GM19395 (cell line): Measurements from ENCODE around the gene SLC2A1.

Experiments
- ATAC-seq: cut with Tn5 transposase; IDR thresholded peaks from one replicate; pipeline ENCODE4 v1.9.1; 2021; ENCODE audit warnings: mild to moderate bottlenecking, moderate library complexity; ENCODE audit not compliant: unreplicated experiment

SLC2A1 gene

DNA sequence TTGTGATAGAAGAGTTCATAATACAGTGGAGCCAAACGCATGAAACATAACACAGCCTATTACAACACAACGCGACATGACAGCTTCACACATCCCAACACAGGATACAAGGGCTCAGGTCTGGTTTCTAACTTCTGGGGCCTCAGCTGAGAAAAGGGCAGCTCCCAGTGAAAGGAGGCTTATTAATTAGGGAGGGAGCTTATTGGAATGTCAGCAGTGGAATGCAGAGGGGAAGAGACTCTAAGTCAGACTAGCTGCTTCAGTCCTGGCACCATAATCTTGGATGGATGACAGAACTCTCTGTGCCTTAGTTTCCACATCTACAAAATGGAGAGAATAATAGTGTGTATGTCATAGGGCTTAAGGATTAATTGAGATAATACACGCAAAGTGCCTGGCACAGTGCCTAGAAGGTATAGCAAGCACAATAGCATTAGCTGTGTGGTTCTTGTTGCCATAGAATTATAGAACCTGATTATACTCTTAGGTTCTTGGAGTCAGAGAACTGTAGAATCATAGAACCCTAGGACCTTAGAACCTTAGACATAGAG lies 22.7 kb upstream of the SLC2A1 start:
- ATAC-seq: no peak

DNA sequence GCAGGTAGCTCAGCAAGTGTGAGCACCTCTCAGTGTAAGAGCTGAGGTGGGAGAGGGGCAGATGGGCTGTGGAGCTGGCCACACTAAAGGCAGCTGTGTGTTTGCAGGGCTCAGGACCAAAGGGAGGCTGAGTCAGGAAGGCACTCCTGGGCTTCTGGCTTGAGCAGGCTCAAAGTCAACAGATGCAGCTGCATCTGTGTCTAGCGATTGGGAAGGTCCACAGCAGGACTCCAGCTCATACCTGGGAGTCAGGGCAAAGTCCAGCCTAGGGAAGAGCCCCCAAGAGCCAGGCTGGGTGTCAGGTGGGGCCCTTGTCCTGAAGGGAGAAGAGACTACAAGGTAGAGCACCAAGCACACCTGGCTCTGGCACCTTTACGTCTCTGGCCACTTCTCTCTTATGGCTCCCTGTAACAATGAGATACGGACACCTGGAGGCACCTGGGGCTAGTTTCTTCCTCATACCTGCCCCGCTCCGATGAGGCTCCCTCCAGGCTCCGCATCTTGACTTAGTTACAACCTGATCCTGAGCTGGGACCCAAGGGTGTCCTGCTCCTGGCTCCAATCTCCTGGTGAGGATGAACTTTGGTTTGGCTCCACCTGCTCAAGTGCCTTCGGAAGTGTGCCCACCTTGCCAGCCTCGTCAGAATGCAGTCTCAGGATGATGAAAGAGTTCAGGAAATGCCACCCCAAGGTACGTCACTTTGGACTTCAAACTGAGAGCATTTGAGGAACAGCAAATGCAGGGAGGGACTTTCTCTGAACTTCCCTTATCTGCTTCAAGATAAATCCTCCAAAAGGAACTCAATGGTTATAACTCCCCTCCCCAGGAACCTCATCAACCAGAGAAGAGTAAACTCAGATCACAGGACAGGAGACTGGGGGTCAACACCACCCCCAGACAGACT lies 21.5 kb upstream of the SLC2A1 start:
- ATAC-seq: no peak

DNA sequence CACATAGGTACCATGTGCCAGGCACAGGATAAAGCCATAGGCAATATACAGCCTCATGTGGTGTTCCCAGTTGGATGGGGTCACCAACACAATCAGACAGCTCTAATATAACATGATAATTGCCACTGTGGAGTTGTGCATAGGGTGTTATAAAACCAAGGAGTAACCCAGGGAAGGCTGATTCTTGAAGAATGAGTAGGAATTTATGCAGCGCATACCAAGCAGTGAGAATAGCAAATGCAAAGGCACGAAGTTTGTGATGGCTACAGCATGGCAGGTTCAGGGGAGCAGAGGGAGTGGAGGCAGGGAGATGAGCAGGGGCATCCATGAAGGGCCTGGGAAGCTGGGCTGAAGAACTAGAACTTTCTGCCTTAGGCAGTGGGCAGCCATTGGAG lies 20.4 kb upstream of the SLC2A1 start:
- no peak for ATAC-seq

DNA sequence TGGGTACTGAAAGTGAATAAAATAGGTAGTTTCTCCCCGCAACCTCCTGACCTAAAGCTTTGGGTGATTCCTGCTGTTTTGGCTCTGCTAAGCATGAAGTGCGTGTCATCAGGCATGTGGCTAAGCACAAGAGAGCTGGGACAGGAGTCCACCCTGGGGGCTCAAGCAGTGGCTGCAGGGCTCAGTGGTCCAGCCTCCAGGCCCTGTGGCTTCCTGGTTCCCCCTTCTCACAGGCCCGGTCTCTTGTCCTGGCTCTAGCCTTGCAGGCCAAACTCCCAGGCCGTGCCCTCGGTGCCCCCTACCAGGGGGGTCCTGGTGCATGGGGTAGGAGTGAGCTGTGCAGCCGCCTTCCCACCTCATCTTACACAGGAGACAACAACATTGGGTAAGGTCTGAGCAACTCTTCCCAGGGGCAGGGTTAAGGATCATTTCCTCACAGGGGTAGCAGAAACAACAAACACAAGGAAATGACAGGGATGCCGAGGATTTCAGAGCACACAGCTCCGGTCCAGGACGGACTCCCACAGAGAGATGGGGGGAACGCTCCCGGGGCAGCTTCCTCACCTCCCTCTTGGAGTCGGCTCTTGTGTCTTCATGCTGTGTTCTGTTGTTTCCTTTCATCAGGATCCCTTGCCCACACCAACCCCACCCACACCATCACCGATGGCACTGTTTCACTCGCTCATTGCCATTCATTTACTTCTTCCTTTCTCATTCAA lies 19.8 kb upstream of the SLC2A1 start:
- no peak for ATAC-seq

DNA sequence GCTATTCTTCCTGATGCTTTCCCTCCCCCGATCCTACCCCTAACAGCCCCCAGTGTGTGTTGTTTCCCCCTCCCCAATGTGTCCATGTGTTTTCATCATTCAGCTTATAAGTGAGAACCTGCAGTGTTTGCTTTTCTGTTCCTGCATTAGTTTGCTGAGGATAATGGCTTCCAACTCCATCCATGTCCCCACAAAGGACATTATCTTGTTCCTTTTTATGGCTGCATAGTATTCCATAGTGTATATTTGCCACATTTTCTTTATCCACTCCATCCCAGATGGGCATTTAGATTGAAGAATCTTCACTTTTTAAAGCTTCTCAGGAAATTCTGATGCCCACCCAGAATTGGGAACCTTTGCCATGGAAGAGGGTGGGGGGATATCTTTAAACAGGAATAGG lies 19.0 kb upstream of the SLC2A1 start:
- ATAC-seq: no peak

DNA sequence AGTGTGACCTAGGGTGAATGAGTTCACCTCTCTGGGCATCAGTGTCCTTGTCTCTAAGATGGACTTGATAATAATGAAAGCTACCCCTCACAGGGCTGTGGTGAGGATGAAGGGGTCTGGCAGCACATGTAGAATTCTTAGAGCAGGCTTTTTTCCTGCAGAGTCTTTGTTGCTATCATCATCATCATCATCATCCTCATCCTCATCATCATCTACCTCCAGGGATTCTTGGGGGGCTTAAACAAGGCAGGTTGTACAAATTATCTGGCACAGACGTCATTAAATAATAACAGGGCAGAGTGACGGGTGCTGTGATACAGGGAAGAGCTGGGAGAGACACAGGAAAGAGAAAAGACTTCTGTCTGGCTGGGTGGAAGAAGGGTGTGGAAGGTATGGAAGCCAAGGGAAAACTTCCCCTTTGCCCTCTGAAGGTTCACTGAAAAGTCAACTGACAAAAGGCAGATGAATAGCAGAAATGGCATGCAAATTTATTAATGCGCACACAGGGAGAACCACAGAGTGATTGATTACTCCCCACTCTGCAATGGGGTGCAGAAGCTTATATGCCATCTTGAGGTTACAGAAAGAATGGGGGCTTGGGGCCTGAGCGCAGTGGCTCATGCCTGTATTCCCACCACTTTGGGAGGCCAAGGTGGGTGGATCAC lies 17.0 kb upstream of the SLC2A1 start:
- ATAC-seq: no peak

DNA sequence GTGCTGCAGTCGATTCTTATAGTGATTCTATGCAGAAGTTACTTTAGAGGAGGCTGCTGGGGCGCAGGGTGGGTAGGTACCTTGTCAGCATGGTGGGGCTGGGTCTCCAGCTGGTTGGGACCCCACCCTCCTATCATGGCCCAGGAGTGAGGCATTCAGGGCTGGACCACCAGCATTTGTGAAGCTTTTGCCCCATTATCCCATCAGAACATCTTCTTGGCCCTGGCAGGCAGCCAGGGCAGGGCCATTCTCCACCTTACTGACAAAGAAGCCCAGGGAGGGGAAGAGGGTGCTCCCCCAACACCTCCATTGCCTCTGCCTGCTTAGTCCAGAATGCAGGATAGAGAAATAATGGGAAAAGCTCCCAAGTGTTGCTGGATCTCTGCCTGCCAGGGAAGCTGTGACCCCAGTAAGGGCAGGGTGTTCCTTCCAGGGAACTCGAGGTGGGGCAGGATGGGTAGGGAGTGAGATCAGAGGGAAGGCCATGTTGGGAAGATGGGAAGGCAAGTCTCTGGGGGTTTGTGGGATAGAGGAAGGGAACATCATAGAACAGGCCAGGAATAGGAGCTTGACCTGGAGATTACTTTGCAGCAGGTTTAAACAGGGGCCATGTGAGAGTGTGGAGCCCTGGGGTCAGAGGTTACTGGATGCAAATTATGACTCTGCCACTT lies 16.2 kb upstream of the SLC2A1 start:
- ATAC-seq: no peak

DNA sequence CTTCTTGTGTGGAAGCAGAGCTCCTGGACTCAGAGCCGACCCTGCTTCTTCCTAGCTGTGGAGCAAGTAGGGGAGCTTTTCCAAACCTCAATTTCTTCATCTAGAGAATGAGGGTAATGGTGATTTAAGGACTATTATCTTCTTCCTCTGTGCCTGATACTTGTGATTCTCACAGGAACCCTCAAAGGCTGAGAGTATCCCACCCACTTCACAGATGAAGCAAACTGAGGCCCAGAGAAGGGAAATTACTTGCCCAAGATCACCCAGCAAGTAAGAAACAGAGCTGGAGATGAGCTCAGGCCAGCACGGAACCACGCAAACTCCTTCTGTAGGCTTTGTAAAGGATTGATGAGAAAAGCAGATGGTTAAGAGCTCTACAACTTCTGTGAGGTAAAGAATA lies 15.1 kb upstream of the SLC2A1 start:
- no peak for ATAC-seq

DNA sequence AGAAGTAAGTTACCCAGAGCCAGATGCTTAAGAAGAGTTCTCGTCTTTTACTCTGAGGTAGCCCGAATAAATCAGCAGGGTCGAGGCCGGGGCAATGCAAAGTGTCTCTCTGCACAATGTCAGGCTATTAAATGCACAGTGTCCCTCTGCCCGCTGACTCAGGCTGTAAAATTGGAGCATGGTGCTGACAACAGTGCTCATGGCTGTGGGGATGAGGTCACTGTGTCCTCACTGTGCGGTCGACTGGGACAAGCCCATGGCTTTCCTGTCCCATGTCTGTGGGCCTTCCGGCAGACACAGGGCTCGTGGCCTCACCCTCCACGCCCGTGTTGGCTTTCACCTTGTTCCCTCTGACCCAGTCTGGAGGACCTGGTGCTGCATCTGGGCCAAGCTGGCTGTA lies 14.6 kb upstream of the SLC2A1 start:
- no peak for ATAC-seq

DNA sequence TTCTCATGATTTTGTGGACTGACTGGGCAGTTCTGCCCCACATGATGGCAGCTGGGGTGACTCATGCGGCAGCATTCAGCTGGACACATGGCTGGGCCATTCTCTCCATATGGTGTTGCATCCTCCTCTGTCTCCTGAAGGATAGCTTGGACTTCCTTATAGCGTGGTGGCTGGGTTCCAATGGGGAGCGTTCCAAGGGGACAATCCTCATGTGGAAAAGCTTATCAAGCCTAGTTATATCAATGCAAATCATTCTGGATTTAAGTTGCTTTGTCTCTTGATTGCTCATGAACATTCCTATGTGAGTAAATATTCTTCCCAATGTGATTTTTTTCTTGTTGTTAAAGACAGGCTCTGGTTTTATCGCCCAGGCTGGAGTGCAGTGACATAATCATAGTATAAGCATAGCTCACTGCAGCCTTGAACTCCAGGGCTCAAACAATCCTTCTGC lies 13.2 kb upstream of the SLC2A1 start:
- no peak for ATAC-seq

DNA sequence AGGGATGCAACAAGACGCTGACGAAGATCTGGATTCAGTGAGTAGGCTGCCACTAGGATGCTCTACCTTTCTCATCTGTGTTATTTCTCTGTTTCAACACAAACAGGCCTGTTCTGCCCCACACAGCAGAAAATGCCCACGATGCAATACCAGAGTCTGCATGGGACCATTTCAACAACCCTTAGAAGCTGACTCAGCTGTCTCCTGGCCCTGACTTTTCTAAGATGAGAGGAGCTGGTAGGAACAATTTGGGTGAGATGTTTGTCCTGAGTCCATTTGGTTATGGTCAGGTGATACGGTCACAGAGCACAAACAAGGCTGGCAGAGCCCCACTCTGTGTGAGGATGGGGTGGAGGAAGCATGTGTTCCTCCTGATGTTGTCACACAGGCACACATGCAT lies 11.5 kb upstream of the SLC2A1 start:
- no peak for ATAC-seq

DNA sequence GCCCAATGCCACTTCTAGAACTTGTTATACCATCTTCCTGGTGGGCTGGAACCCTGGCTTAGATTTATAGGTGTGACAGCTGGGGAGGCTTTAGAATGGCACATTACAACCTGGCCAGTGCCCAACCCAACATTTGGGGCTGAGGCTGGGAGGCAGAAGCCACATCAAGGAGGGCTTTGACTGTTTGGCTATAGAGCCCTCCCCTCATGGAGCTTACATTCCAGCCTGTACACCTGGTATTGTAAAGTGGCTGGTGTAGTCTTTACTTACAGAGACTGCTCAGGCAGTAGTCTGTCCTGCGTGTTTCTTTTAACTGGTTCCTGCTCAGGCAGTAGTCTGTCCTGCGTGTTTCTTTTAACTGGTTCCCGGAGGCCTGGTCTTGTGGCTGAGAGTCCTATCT lies 10.0 kb upstream of the SLC2A1 start:
- ATAC-seq: no peak

DNA sequence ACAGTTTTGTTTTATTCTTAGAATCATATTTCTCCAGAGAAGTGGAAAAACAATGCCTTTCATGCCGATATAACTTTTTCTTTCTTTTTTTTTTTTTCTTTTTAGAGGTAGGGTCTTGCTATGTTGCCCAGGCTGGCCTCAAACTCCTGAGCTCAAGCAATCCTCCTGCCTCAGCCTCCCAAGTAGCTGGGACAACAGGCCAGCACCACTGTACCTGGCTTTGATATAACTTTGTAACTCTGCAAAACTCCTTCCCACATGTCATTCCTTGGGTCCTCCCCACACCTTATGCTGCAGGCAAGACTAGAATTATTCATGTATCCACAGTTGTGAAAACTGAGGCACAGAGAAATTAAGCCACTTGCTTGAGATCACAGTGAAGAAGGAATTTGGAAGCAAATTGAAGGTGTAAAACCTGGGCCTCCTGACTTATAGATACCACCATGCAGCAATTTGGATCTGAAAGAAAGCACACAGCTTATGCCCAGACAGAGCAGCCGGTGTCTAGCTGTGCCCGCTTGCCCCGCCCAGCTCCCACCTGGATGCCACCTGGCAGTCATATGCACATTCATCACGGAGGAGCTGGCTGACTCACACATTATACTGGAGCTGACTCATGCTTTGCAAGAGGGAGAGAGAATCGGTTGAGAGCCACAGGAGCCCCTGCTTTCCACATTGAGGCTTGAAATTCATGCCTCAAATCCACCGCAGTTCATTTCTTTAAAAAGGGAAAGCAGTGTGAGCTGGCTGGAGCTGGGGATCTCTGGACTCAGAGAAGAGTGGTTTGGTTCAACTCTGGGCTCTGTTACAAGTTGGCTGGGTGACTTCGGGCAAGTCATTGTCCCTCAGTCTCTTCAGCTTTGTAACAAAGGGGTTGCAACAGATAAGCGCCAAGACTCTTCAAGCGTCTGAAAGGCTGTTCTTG lies 8.3 kb upstream of the SLC2A1 start:
- no peak for ATAC-seq

DNA sequence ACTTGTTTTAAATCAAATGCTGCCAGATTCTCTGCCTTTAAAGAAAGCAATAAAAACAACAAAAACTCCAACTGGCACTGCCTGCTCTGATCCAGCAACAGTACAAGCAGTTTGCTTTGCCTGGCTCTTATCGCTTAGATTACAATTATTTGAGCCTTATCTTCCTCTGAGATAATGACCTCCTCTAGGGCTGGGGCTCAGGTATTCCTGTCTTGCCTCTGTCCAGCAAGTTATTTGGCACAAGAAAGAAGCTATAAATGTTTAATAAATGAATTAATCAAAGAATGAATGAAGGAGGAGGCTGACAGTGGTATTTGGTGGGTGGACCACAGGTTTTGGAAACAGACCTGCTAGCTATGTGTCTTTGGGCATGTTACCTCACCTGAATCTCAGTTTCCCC lies 6.7 kb upstream of the SLC2A1 start:
- ATAC-seq: no peak

DNA sequence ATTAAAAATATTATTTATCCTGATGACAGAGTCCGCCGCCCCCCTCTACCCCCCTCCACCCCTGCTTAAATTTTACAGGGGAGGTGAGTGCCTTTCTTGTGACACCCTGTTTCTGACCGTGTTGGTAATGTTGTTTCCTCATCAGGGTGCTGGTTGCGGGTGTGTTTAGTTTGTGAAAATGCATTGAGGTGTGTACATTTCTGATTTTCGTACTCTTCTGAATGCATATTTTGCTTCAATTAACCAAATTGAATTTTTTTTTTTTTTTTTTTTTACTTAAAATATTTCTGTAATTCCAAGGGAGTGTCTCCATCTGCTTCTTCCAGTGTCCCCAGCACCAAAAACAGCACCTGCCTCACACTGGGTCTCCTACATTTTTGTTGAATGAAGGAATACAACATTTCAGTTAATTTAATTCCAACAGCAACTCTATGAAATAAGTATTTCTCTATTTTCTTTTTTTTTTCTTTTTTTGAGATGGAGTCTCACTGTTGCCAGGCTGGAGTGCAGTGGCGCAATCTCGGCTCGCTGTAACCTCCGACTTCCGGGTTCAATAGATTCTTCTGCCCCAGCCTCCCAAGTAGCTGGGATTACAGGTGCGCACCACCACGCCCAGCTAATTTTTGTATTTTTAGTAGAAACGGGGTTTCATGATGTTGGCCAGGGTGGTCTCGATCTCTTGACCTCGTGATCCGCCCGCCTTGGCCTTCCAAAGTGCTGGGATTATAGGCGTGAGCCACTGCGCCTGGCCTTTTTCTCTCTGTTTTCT lies 5.6 kb upstream of the SLC2A1 start:
- ATAC-seq: no peak

DNA sequence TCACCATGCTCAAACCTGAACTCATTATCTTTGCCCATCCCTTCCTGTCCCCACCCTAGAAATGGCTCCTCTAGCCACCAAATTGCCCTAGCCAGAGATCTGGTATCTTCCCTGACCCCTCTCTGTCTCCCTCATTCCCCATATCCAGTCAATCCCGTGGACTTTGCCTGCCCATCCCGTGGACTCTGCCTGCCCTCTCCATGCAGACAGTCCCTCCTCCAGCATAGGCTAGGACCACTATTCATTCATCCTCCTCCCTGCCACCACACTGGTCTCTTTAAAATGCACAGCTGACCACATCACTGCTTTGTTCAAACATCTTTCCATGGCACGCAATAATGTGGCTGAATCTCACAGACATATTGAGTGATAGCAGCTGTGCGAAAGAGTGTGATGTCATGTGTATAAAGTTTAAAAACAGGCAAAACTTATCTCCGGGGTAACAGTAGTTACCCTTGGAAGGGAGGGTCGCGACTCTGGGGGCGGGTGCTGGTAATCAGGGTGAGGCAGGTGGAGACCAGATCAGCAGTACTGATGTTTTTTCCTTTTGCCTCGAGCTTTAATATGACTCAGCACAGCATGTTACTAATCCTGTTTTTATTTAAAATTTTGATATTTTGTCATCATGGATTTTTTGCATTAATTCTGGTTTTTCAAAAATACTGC lies 4.8 kb upstream of the SLC2A1 start:
- no peak for ATAC-seq

DNA sequence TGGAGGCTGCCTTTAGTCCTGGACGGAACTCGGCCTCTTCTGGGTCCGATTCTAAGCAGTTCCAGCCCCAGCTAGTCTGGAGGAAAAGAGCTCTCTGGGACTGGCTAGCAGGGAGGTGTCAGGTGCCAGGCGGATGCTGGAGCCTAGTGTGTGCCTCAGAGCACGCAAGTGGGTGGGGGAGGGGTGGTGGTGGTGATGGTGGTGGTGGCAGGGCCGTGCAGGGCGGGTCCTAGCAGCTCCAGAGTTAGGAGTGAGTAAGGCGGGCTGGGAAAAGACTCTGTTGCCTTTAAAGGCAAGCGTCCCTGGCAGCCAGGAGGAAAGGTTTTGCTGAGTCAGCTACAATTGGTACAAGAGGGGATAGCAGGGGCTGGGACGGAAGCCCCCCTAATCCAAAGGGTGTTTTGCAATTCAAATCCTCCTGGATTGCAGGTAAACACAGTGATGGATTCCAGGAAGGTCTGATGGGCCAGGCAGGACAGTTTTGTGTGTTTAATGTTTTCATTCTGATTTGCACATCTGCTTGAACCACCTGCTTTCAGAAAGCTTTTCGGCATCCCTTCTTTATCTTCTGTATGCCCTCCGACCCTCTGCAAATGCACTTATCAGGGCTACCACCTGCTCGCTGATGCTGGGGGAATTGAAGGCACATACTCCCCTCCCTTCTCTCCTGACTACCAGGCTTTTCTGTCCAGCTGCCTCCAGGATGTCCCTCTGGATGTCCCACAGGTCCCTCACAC lies 4.1 kb upstream of the SLC2A1 start:
- ATAC-seq: no peak
